ENCODE results near the gene CEP250.
"Not testable (repeated sequence)": the region's sequence is repeated elsewhere in the genome, so short reads cannot be mapped to it uniquely, and the experiment has no call there.

The CEP250 gene

GRCh38 chr20:35454881-35455609 lies at the start of gene CEP250:
Gene CEP250 (plus strand): TSS chr20:35455598. CDS start chr20:35462368, 6,770 bp downstream.
- DNase-seq (ENCODE audit: low spot score): peak; percentile 97

GRCh38 chr20:35405775-35406174 lies 49.6 kb upstream of the CEP250 start:
- DNase-seq (ENCODE audit: low spot score): no peak

- no peak for DNase-seq (ENCODE audit: low spot score)
Observed at GRCh38 chr20:35408270-35408669, 47.1 kb upstream of the CEP250 start.

GRCh38 chr20:35409542-35409941 lies 45.9 kb upstream of the CEP250 start:
- no peak for DNase-seq (ENCODE audit: low spot score)

- DNase-seq (ENCODE audit: low spot score): no peak
Observed at GRCh38 chr20:35410613-35411012, 44.8 kb upstream of the CEP250 start.

GRCh38 chr20:35421322-35421721 lies 34.1 kb upstream of the CEP250 start:
- DNase-seq (ENCODE audit: low spot score): no peak

GRCh38 chr20:35431621-35432429 lies 23.6 kb upstream of the CEP250 start:
- no peak for DNase-seq (ENCODE audit: low spot score)

GRCh38 chr20:35432430-35432735 lies 23.0 kb upstream of the CEP250 start:
- DNase-seq (ENCODE audit: low spot score): no peak

GRCh38 chr20:35433337-35433736 lies 22.1 kb upstream of the CEP250 start:
- DNase-seq (ENCODE audit: low spot score): no peak

- no peak for DNase-seq (ENCODE audit: low spot score)
Observed at GRCh38 chr20:35434085-35435005, 21.1 kb upstream of the CEP250 start.

GRCh38 chr20:35436177-35436573 lies 19.2 kb upstream of the CEP250 start:
- no peak for DNase-seq (ENCODE audit: low spot score)

GRCh38 chr20:35437599-35437998 lies 17.8 kb upstream of the CEP250 start:
- DNase-seq (ENCODE audit: low spot score): no peak

- no peak for DNase-seq (ENCODE audit: low spot score)
Observed at GRCh38 chr20:35443003-35443402, 12.4 kb upstream of the CEP250 start.

- DNase-seq (ENCODE audit: low spot score): no peak
Observed at GRCh38 chr20:35444226-35444625, 11.2 kb upstream of the CEP250 start.

GRCh38 chr20:35446356-35447078 lies 8.9 kb upstream of the CEP250 start:
- DNase-seq (ENCODE audit: low spot score): no peak

GRCh38 chr20:35447082-35447789 lies 8.2 kb upstream of the CEP250 start:
- DNase-seq (ENCODE audit: low spot score): peak; percentile 87

- DNase-seq (ENCODE audit: low spot score): no peak
Observed at GRCh38 chr20:35448788-35449373, 6.5 kb upstream of the CEP250 start.

GRCh38 chr20:35449855-35450254 lies 5.5 kb upstream of the CEP250 start:
- DNase-seq (ENCODE audit: low spot score): not testable (repeated sequence)

GRCh38 chr20:35451295-35451694 lies 4.1 kb upstream of the CEP250 start:
- DNase-seq (ENCODE audit: low spot score): no peak

GRCh38 chr20:35453647-35454046 lies 1.8 kb upstream of the CEP250 start:
- no peak for DNase-seq (ENCODE audit: low spot score)

GRCh38 chr20:35456700-35457099 lies 1.3 kb downstream of the CEP250 start:
- not testable (repeated sequence) for DNase-seq (ENCODE audit: low spot score)
